Spleen (tissue), 7 donors: Measurements from ENCODE around the gene MX2.

Experiments used
- CTCF ChIP-seq, 11 experiments: fragments of 200-600 bp in 7 of 11; fragments of 450-650 bp in 4 of 11; sonication (generic) in 4 of 11; IDR thresholded peaks in 8 of 11; conservative IDR thresholded peaks in 3 of 11; 1 replicate in 7 of 11; 2 replicates in 4 of 11; pipeline versions ENCODE4 v1.4.0 to v1.8.0; 2016 to 2021; ENCODE audit warnings: antibody characterized with exemption in 11 of 11, inconsistent platforms in 4 of 11, mild to moderate bottlenecking in 1 of 11
- POLR2A ChIP-seq, 3 donors: fragments of 450-650 bp; IDR thresholded peaks; one replicate each; pipeline ENCODE4 v1.5.1; 2017; ENCODE audit warnings: antibody characterized with exemption in 3 of 3, mild to moderate bottlenecking in 1 of 3
- donor health status: DM: no; HTN: no; CAD: no; lungs with moderate emphysema.
- donor health status: DM: no; HTN: no; CAD: no.
- donor health status: DM: no; HTN: no; CAD: no.

- TF ChIP-seq CTCF (IDR thresholded peaks at IDR 0.05 in 8 of 11, conservative IDR thresholded peaks at IDR 0.05 in 3 of 11) = no peak
- TF ChIP-seq POLR2A (IDR thresholded peaks at IDR 0.05) = no peak
Measured at GRCh38 chr21:41453761-41454160, 91.9 kb downstream of the MX2 start.
